ENCODE data around the gene HPSE2.
A peak's percentile ranks its signal among the peaks of the same experiment; 100 is the strongest.
"Not testable (repeated sequence)": the region's sequence is repeated elsewhere in the genome, so short reads cannot be mapped to it uniquely, and the experiment has no call there.

Gene HPSE2

DNA sequence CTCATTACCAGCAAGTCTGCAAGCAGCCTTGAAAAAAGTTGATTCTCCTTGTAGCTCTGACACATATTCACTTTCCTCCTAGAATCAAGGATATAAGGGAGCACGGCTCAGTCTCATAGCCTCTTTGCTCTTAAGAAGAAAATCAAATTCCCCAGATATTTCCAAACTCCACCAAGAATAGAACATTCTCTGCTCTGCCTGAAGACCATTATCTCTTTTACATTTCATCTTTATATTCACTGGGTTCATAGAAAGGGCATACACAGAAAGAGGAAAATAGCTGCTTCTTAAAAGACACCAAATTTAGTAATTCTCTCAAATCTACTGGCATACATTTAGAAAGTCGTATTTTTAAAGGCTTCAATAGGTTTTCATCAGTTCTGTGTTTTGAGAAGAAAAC, 92.0 kb downstream of the HPSE2 start:
- DNase-seq, result no peak

DNA sequence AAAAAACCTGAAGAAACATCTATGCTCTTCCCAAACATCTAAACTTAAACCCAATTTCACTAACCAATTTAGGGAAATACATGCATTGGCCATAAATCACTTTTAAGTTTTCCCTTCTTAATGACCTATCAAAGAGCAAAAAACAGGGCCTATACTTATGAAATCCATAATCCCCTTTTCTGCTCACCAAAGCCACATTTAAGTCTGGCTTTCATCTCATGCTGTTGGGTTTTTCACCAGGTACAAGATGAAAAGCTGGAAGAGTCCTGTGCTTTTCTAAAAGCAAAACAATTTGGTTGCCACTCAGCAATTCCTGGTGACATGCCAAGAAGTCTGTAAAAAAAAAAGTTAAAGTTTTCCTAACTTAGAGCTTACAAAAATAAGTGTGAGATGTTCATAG, 92.6 kb downstream of the HPSE2 start:
- DNase-seq, result no peak

DNA sequence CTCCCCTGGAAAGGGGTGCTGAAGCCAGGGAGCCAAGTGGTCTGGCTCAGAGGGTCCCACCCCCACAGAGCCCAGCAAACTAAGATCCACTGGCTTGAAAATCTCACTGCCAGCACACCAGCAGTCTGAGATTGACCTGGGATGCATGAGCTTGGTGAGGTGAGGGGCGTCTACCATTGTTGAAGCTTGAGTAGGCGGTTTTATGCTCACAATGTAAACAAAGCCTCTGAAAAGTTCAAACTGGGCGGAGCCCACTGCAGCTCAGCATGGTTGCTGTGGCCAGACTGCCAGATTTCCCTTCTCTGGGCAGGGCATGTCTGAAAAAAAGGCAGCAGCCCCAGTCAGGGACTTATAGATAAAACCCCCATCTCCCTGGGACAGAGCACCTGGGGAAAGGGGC, 102.8 kb downstream of the HPSE2 start:
- DNase-seq, result not testable (repeated sequence)

DNA sequence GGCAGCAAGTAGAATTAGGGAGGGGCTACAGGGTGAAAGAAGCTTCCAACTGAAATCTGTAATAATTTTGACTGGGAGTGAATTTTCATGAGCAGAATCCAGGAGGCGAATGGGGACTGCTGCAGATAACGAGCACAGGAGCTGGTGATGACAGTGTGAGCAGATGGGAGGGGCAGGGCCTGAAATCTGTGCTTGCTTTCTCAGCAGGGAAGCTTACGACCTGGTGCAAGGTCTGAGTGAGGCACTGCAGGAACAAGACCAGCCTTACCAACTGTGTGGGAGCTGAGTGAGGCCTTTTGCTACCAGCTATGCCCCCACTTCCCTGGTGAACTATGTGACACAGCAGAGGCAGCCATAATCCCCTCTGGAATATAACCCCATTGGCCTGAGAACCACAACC, 109.8 kb downstream of the HPSE2 start:
- DNase-seq, result no peak

DNA sequence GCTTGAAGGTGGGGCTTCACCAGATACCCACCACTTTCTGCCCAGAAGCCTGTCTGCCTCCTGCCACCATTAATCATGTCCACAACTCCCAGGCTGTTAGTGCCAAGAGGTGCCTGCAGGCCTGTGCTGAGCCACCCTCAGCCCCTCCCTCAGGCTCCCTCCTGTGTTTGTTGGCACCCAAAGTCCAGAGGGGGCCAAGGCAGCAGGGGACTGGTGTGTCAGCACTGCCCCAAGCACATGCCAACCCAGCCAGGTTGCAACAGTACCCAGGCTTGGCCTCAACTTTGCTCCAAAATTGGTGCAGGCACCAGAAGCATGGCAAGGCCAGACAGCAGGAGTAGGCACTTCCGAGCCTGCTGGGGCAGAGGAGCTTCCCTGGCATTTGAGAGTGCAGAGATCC, 111.3 kb downstream of the HPSE2 start:
- DNase-seq, result no peak

DNA sequence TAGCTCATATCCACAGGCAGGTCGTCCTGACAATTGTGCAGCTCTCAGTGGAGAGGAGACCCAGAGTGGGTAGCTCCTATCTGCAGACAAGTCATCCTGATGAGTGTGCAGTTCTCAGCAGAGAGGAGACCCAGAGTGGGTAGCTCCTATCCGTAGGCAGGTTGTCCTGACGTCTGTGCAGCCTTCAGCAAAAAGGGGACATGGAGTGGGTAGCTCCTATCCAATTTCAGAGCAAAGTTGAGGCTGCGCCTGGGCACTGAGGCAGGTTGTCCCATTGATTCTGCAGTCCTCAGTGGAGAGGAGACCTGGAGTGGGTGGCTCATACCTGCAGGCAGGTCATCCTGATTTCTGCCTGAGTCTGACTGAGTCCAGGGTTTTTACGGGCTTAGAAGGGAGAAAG, 111.8 kb downstream of the HPSE2 start:
- peak; percentile 7 for DNase-seq

DNA sequence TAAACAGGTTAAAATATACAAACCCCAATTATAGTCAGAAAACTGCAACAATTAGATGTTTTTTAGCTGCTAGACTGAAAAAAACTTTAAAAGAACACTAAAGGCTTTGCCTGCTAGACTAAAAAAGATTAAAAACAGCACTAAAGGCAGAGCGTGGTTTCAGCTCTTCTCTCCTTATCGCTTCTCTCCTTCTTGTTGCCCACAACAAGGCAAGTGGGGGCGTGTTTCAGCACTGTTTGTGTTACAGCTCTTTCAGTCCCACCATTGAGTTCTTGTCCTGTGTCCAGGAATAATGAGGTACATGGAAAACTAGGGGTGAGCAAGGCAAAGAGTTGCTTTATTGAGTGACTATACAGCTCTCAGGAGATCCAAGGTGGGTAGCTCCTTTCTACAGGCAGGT, 112.3 kb downstream of the HPSE2 start:
- DNase-seq, result peak; percentile 51

DNA sequence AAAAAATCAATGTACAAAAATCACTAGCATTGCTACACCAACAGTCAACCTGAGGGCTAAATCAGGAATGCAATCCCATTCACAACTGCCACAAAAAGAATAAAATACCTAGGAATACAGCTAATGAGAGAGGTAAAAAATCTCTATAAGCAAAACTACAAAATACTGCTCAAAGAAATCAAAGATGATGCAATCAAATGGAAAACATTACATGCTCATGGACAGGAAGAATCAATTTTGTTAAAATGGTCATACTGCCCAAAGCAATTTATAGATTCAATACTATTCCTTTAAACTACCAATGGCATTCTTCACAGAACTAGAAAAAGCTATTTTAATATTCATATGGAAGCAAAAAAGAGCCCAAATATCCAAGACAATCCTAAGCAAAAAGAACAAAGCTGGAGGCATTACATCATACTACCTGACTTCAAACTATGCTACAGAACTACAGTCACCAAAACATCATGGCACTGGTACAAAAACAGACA, 116.3 kb downstream of the HPSE2 start:
- no peak for DNase-seq

DNA sequence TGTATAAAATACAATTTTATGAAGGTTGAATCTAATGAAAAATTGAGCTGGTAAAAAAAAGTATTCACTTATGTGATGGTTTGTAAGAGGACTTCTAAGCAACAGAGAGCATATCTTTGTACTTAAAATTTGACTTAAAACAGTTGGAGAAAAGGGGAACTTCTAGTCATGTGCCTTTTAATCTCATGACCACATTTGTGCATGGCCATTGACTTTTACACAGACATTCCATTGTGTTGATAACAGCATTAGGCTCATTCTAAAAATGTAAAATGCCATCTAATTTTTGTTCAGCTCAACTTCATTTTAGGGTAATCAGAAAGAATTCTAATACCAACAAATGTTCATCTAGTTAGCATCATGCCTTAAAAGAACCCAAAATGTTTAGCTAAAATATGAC, 119.9 kb downstream of the HPSE2 start:
- DNase-seq, result peak; percentile 72

DNA sequence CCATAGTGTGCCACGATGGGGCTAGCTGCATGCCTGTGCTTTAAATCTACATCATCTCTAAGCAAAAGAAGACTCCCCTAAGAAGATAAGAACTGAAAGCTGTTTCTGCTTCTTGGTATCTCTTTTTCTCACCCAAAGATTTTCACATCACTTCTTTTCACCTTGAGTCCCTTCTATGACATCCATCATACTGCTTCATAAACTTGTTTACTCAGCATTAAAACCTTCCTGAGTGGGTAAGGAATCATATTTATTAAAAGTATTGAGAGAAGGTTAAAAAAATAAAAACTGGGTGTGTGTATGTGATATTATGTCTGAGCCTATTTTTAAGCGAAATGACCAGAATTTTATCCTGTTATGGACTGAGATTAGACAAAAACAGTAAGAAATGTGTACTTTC, 150.3 kb downstream of the HPSE2 start:
- DNase-seq, result no peak

DNA sequence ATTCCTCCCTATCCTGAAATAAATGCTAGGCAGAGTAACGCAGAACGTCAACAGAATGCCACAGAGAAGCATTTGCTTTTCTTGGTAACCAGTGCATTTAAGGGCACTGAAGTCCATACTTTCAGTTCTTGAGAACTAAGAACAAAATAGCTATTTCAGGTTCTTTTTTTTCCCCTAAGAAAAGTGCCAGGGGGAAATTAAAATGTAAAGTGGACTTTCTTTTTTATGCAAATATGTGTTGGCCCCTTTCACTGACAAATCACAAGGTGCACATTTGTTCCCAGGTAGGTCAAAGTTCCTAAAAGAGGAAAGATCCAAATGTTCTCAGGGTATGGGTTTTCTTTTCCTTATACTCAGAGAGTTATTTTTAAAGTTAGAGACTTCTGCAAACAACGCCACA, 151.5 kb downstream of the HPSE2 start:
- DNase-seq, result no peak

DNA sequence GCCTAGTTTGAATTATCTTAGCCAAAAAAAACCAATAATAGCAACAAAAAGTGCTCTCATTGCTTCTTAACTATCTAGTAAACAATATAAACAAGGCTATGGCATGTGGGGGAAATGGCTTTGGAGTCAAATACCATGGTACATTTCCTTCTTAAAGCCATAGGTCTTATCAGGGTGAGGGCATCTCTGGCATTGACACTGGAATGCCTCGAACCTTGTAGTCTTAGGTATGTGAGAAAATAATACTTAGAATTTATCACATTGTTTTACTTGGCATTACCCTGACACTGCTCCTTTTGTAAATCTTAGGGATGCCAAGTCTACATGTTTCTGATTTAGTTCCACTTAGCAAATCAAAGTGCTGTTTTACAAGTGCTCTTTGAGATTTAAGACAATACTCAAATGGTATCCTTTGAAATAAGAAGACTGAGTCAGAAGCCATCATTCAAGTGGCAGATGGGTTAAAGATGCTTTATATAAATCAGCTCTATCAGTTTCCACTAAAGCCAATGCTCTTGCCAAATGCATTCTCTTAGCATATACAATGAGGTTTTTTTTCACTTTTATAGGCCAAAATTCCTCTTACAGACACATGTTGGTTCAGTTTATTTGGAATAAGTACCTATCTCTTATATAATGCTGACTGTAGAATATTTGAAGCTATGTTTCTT, 155.2 kb downstream of the HPSE2 start:
- no peak for DNase-seq

DNA sequence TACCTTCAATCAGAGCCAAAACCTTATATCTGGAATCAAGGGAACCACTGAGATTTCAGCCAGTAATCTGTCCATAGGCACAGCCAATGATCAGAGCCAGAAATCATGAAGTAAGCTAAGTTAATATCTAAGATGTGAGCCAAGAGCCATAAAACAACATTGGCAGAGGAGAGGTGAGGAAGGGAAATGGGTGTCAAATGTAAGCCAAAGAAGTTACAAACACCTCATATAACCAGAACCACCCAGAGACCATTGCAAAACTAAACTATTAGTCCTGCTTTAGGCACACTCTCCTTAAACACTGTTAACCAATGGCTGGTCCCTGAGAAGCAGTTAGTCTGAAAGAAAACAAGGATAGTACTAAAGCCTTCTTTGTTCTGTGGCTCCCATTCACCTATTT, 173.1 kb downstream of the HPSE2 start:
- no peak for DNase-seq

DNA sequence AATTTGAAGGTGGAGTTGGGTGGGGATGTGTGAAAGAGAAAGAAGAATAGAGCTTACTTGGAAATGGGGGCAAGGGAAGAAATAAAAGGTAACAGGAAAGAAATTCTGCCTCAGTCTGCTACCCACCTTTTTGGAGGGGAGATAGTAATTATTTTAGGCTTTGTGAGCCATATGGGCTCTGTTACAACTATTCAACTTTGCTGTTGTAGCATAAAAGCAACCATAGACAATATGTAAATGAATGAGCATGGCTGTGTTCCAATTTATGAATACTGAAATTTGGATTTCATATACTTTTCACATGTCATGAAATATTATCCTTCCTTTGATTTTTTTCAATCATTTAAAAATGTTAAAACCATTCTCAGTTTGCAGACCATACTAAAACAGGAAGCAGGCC, 176.9 kb downstream of the HPSE2 start:
- no peak for DNase-seq

DNA sequence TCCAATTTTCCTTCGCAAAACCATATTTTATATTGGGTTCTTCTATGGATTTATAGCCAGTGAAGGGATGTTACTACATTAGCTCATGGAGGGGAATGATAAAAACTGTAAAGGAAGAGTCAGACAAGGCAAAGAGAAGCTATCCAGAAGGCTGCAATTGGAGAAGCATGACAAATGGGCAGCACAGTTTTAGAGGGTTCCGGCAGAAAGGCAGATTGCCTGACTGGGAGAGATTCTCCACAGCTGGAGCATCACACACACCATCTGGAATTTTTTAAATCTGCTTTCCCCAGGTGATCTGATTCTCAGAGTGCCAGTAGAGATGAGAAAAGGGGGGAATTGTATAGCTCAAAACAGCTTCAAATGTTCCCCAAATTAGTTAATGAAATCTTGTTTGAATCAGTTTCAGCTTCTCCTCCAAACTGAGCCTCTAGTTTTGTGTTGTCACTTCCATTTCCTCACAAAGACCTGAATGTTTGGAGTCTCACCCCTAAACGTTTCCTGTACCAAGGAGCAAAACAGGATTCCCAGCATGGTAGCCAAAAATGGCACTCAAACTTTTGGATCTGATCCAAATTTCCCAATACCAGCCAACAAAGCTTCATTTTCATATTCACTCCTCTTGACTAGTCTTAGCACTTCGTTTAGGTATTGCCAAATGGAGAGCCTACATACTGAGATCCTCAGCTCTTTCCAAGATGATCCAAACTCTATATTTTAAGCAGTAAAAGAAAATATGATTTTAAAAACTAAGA, 177.5 kb downstream of the HPSE2 start:
- no peak for DNase-seq

DNA sequence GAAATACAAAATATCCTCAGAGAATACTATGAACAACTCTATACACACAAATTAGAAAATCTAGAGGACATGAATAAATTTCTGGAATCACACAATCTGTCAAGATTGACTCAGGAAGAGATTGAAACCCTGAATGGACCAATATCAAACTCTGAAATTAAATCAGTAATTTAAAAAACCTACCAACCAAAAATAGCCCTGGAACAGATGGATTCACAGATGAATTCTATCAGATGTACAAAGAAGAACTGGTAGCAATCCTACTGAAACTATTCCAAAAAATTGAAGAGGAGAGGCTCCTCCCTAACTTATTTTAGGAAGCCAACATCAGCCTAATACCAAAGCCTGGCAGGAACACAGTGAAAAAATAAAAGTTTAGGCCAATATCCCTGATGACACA, 190.0 kb downstream of the HPSE2 start:
- DNase-seq, result no peak

DNA sequence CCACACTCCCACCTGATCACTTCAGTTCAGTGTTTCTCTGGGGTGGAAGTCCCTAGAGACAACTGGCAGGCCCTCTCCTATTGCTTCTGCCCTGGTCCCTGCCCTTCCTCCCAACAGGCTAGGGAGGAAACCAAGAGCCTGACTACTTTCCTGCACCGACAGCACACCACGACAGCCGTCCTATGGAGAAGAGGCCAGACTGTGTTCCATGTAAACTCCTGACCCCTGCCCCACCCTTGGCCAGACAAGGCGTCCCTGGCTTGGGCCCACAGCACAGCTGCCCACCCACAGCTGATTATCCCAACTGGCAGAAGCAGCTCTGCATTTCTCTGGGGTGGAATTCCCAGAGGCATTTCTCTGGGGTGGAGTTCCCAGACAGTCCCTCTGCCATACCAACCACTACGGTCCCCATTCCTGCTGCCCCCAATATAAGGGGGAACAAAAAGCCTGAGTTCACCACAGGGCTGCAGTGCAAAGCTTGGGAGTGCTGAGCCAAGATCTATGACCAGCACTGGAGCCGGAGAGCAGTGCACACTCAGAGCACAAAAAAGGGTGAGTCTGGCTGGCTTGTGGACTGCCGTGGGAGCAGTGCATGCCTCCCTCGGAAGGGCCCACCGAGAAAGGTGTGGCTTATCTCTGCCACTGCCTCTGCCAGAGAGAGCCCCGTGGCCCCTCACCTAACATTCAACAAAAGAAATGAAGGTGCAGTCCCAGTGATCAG, 193.4 kb downstream of the HPSE2 start:
- DNase-seq, result no peak

DNA sequence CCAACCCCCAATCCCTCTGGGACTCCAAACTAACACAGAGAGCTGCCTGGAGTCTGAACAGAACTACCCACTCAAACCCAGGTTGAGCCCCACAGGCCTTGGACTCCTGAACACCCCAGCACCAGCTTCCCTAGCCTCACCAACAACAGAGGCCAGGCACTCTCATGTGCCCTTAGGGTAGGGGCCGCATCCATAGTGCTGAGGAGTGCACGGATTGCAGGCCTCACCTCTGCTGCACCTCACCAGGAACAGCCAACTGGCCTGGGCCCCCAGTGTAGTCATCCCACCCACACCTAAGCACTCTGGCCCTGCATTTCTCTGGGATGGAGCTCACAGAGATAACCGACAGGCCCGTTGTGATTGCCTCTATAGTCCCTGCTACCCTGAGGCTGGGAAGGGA, 194.2 kb downstream of the HPSE2 start:
- no peak for DNase-seq

DNA sequence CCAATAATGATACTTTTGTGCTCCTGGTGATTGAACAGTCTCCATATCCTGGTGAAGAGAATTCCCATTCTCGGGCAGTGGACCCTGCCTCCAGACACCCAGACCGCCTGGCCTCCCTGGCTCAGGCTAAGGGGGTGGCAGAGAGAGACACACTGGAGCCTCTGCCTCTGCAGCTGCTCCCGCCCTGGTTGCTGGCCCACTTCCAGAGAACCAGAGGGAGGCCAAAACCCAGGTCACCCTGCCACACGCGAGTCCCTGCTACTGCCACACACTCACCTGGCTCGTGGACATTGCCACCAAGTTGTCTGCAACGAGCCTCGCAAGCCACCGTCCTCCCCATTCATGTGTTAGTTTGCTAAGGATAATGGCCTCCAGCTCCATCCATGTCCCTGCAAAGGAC, 221.8 kb downstream of the HPSE2 start:
- no peak for DNase-seq

DNA sequence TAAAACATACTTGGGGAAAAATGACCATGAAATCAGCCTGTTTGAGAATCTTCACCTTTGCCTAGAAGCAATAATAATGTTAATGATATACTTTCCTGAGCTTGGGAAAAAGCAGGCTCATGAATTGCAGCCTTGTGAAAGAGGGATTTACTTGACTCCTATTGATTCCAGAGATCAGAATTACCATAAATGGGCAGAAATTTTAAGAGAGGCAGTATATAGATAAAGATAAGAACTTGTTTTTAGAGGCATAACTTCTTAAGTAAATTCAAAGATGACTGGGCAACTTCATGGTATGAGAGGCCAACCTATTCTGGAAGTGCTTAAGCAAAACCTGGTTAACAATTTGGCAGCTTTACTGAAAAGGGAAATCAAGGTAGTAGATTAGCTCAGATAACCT, 225.4 kb downstream of the HPSE2 start:
- DNase-seq, result no peak

DNA sequence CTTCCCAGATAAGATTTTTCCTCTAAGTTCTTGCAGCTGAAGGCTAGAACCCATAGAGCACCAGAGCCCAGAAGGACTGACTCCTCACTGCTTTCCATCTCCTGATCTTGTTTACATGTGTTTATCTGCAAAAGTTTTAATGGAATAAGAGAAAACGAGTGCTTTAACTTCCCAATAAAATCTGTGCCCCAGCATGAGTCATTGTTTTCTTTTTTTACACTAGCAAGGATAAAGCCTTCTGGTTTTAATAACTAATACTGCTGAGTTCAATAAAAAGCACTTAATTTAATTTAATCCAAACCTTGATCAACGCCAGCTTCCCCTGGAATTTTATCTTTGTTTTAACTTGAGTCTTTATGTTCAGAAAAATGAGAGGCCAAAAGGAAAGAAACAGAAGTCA, 227.6 kb downstream of the HPSE2 start:
- no peak for DNase-seq

DNA sequence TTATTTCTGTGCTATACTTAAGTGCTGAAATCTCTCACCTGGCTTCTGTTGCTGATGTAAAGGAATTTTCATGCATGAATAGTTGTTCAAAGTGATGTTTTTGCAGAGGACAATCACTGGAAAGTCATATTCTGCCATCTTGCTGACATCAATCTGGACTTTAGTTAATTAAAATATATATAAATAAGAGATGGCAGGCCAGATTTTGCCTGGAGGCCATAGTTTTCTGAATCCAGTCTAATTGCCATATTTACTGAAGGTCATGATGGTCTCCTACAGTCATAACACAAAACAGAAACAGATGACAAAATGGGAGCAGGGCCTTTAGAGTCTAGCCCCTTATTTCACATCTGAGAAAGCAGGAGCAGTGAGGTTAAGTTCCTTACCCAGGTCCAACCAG, 228.2 kb downstream of the HPSE2 start:
- DNase-seq, result no peak

DNA sequence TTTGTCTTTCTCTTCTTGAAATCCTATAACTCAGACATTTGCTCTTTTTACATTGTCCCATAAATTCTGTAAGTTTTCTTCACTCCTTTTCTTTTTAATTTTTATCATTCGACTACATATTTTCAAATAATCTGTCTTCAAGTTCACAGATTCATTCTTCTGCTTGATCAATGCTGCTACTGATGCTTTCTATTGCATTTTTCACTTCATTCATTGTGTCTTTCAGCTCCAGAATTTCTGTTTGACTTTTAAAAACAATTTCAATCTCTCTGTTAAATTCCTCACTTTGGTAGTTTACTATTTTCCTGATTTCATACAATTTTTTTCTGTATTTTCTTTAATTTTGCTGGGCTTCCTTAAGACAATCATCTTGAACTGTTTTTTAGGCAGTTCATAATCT, 230.4 kb downstream of the HPSE2 start:
- DNase-seq, result no peak

DNA sequence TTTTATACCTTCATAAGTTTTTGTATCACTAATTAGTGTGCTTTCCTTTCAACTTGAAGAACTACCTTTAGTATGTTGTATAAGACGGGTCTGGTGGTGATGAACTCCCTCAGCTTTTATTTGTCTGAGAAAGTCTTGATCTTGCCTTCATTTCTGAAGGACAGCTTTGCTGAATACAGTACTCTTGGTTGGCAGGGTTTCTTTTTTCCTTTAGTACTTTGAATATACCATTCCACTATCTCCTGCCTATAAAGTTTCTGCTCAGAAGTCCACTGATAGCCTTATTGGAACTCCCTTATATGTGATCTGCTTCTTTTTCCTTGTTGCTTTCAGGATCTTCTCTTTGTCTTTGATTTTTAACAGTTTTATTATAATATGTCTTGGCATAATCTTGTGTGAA, 230.9 kb downstream of the HPSE2 start:
- no peak for DNase-seq
